Spleen (tissue), 11 donors: ENCODE measurements around the gene B4GALNT4. TPM values are rescaled to one million over a fixed set of nuclear protein-coding genes. Genes with fewer than 3 reads are reported as not detected.
"Not testable (repeated sequence)": the region's sequence is repeated elsewhere in the genome, so short reads cannot be mapped to it uniquely, and the experiment has no call there.

Source experiments
- DNase-seq: peaks from one replicate; pipeline ENCODE4 v3.0.0-alpha.2; 2020
- H3K27ac ChIP-seq, 8 donors: fragments of 200-600 bp; sonication (generic) in 7 of 8; 1 replicate in 4 of 8; 2 replicates in 4 of 8; pipeline versions ENCODE4 v1.5.0 to v1.8.0; 2016 to 2021; ENCODE audit warnings: inconsistent platforms in 4 of 8, mild to moderate bottlenecking in 4 of 8, moderate library complexity in 1 of 8
- H3K27me3 ChIP-seq, 7 donors: fragments of 200-600 bp; sonication (generic) in 6 of 7; replicated peaks in 1 of 7; 1 replicate in 4 of 7; 2 replicates in 3 of 7; pipeline versions ENCODE4 v1.5.0 to v1.8.0; 2016 to 2021; ENCODE audit warnings: inconsistent platforms in 3 of 7, mild to moderate bottlenecking in 1 of 7
- H3K36me3 ChIP-seq, 6 donors: fragments of 200-600 bp; sonication (generic) in 5 of 6; 1 replicate in 4 of 6; 2 replicates in 2 of 6; pipeline versions ENCODE4 v1.5.0 to v1.8.0; 2016 to 2021; ENCODE audit warnings: inconsistent platforms in 2 of 6
- H3K4me1 ChIP-seq, 6 donors: fragments of 200-600 bp; sonication (generic) in 5 of 6; 1 replicate in 3 of 6; 2 replicates in 3 of 6; pipeline versions ENCODE4 v1.5.0 to v1.8.0; 2016 to 2021; ENCODE audit warnings: inconsistent platforms in 3 of 6
- H3K4me3 ChIP-seq, 8 donors: fragments of 200-600 bp; sonication (generic) in 7 of 8; 1 replicate in 4 of 8; 2 replicates in 4 of 8; pipeline versions ENCODE4 v1.5.0 to v1.8.0; 2016 to 2021; ENCODE audit warnings: inconsistent platforms in 4 of 8, mild to moderate bottlenecking in 4 of 8, moderate library complexity in 2 of 8
- H3K9me3 ChIP-seq, 8 donors: fragments of 200-600 bp; sonication (generic) in 7 of 8; 1 replicate in 4 of 8; 2 replicates in 4 of 8; pipeline versions ENCODE4 v1.5.0 to v1.8.0; 2016 to 2021; ENCODE audit warnings: inconsistent platforms in 4 of 8
- POLR2A ChIP-seq, 3 donors: fragments of 450-650 bp; IDR thresholded peaks; one replicate each; pipeline ENCODE4 v1.5.1; 2017; ENCODE audit warnings: antibody characterized with exemption in 3 of 3, mild to moderate bottlenecking in 1 of 3
- POLR2AphosphoS5 ChIP-seq, 3 donors: sonication (generic); formaldehyde crosslinking; IDR thresholded peaks; one replicate each; pipeline ENCODE4 v1.5.1; 2017; ENCODE audit warnings: antibody characterized with exemption in 3 of 3
- WGBS, 5 donors: extraction: QIAGEN DNeasy Blood & Tissue Kit in 3 of 5; methylation state at CpG; one replicate each; pipeline versions ENCODE4 v1.1.5 to v1.1.7; 2013 to 2018; 5-methylcytosine and 5-hydroxymethylcytosine counted together
- intact Hi-C: fragments of 100-400 bp; cut with DNase I; formaldehyde crosslinking; loops from one replicate; pipeline ENCODE4 v1.15.0; 2023; ENCODE audit warnings: low total_unique reads
- polyA plus RNA-seq, 3 donors: library from polyadenylated mRNA; stranded (reverse); fragments of 200-250 nt; gene quantifications; one replicate each; pipeline ENCODE4 v1.2.1, GENCODE V29; 2013
- total RNA-seq, 7 donors: library from RNA; depleted of rRNA in 3 of 7; stranded (reverse); fragments of >200 nt in 3 of 7; fragmentation: NEBNext Ultra II Directional in 4 of 7; extraction: Animal tissue kit (Norgen Biotek cat#: 25700) in 4 of 7; gene quantifications; one replicate each; pipeline versions ENCODE4 v1.1.0 to v1.2.1, GENCODE V29; 2016 to 2021
- TF ChIP-seq, protein P1 (sequence below), 11 experiments: fragments of 200-600 bp in 7 of 11; fragments of 450-650 bp in 4 of 11; sonication (generic) in 4 of 11; IDR thresholded peaks in 8 of 11; conservative IDR thresholded peaks in 3 of 11; 1 replicate in 7 of 11; 2 replicates in 4 of 11; pipeline versions ENCODE4 v1.4.0 to v1.8.0; 2016 to 2021; ENCODE audit warnings: antibody characterized with exemption in 11 of 11, inconsistent platforms in 4 of 11, mild to moderate bottlenecking in 1 of 11
- donor health status: healthy with polysubstance abuse.
- donor health status: DM: no; HTN: no; CAD: no; lungs with moderate emphysema.
- donor health status: DM: no; HTN: no; CAD: no.
- donor health status: Bipolar disorder and iron deficiency.
- donor health status: healthy.
- donor health status: DM: no; HTN: no; CAD: no.
- donor health status: DM: yes; HTN: yes; CAD: no.

The B4GALNT4 gene
- total and polyA plus RNA-seq, 10 donors, result 0.17 to 5.2 (median 0.91) TPM; not detected in 2

DNA sequence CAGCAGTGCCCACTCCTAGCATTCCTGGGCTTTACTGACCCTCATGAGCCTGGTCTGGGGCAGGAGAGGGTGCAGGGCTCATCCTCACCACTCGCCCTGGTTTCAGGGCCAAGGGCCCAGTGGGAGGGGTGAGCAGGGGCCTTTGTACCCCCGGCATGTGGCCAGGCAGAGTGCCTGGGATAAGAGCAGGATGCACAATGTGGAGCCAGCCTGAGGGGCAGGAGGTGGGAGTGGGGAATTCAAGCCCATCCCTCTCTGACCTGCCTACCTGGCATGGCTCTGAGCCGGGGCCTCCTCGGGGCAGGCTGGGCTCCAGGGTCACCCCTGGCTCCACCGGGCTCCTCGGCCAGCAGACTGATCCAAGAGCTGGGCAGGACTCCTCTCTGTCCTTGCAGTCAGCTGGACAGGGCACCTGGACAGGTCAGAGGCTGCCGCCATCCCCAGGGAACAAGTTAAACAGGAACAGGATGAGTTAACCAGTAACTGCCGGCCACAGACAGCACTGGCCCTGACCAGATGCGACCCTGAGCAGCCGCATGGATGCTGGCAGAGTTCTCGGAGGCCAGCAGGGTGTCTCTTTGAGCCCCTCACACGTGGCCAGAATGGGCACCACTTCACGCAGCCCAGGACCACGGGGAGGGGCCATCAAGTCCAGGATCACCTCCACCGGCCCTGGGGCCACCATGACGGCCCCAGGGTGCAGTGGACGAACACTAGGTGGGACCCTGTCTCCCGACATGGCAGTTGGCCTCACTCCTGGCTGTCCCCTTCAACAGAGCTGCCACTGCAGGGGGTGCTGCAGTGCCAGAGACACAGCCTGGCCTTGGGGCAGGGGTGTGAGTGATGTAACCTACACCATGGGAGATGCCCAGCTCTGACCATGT, 40.5 kb downstream of the B4GALNT4 start:
- intact Hi-C loops, result loop anchor here (5.0 kb wide), 1 partner anchor 42 kb away; the partner anchor contains the start of gene PTDSS2
- WGBS, 5 donors, result 59 to 82% (median 71%) methylated on average over 15 to 18 of the region's 18 CpGs

DNA sequence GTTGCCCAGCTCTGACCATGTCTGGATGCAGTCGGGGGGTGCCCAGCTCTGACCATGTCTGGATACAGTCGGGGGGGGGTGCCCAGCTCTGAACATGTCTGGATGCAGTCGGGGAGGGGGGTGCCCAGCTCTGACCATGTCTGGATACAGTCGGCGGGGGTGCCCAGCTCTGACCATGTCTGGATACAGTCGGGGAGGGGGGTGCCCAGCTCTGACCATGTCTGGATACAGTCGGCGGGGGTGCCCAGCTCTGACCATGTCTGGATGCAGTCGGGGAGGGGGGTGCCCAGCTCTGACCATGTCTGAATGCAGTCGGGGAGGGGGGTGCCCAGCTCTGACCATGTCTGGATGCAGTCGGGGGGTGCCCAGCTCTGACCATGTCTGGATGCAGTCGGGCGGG, 41.4 kb downstream of the B4GALNT4 start:
- H3K27ac ChIP-seq, intact Hi-C loops, H3K27me3 ChIP-seq, H3K9me3 ChIP-seq, DNase-seq, H3K4me3 ChIP-seq, H3K36me3 ChIP-seq: not testable (repeated sequence)
- WGBS, 5 donors, result 90 to 91% (median 90%) methylated on average over 2 to 13 of the region's 13 CpGs; no CpG with 5 or more reads in 1 of the 5 donors
- peaks cover 17 to 76% (median 58%) of the 10 kb centered on the region in 6 donors for H3K4me1 ChIP-seq

More for the DNA sequence above, 40.5 kb downstream of the B4GALNT4 start:
- H3K27ac ChIP-seq, result peak overlapping the region in 3 of 8 donors; percentile 7 to 48 (median 24)
- no peak for DNase-seq
- H3K36me3 ChIP-seq, result peaks cover 0 to 12% (median 0%) of the 10 kb centered on the region in 6 donors
- no peaks in the 10 kb centered on the region for H3K9me3 ChIP-seq
- peaks cover 15 to 75% (median 52%) of the 10 kb centered on the region in 6 donors for H3K4me1 ChIP-seq
- H3K4me3 ChIP-seq, result no peak overlapping the region
- TF ChIP-seq POLR2A (IDR thresholded peaks at IDR 0.05), result no peak
- TF ChIP-seq, protein P1, sequence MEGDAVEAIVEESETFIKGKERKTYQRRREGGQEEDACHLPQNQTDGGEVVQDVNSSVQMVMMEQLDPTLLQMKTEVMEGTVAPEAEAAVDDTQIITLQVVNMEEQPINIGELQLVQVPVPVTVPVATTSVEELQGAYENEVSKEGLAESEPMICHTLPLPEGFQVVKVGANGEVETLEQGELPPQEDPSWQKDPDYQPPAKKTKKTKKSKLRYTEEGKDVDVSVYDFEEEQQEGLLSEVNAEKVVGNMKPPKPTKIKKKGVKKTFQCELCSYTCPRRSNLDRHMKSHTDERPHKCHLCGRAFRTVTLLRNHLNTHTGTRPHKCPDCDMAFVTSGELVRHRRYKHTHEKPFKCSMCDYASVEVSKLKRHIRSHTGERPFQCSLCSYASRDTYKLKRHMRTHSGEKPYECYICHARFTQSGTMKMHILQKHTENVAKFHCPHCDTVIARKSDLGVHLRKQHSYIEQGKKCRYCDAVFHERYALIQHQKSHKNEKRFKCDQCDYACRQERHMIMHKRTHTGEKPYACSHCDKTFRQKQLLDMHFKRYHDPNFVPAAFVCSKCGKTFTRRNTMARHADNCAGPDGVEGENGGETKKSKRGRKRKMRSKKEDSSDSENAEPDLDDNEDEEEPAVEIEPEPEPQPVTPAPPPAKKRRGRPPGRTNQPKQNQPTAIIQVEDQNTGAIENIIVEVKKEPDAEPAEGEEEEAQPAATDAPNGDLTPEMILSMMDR (IDR thresholded peaks at IDR 0.05 in 8 of 11, conservative IDR thresholded peaks at IDR 0.05 in 3 of 11), result no peak
- no peak for TF ChIP-seq POLR2AphosphoS5 (IDR thresholded peaks at IDR 0.05)
- H3K27me3 ChIP-seq, result no peaks in the 10 kb centered on the region

DNA sequence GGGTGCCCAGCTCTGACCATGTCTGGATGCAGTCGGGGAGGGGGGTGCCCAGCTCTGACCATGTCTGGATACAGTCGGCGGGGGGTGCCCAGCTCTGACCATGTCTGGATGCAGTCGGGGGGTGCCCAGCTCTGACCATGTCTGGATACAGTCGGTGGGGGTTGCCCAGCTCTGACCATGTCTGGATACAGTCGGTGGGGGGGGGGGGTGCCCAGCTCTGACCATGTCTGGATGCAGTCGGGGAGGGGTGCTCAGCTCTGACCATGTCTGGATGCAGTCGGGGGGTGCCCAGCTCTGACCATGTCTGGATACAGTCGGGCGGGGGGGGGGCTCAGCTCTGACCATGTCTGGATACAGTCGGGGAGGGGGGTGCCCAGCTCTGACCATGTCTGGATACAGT, 42.2 kb downstream of the B4GALNT4 start:
- H3K9me3 ChIP-seq, DNase-seq, intact Hi-C loops, H3K4me3 ChIP-seq, H3K27me3 ChIP-seq, H3K27ac ChIP-seq, H3K36me3 ChIP-seq: not testable (repeated sequence)
- peaks cover 17 to 76% (median 58%) of the 10 kb centered on the region in 6 donors for H3K4me1 ChIP-seq
- WGBS, 5 donors, result 80 to 91% (median 90%) methylated on average over 5 to 11 of the region's 11 CpGs

GRCh38 chr11:412641-413119, 43.4 kb downstream of the B4GALNT4 start:
- Histone ChIP-seq H3K27ac (peak overlapping the region in 5 of 8 donors; percentile 29 to 90 (median 59)), H3K27me3 (peaks cover 0 to 7% (median 0%) of the 10 kb centered on the region in 7 donors), H3K9me3 (no peaks in the 10 kb centered on the region), H3K36me3 (peaks cover 0 to 6% (median 0%) of the 10 kb centered on the region in 6 donors), H3K4me3 (peak overlapping the region in 5 of 8 donors; percentile 3 to 87 (median 66)), H3K4me1 (peaks cover 15 to 78% (median 62%) of the 10 kb centered on the region in 6 donors)
- 57 to 87% (median 82%) methylated on average over 5 to 15 of the region's 15 CpGs for WGBS, 5 donors
- intact Hi-C loops, result no loop called here
- DNase-seq, result peak; percentile 72
- TF ChIP-seq POLR2AphosphoS5 (IDR thresholded peaks at IDR 0.05), result no peak
- TF ChIP-seq, protein P1 (IDR thresholded peaks at IDR 0.05 in 8 of 11, conservative IDR thresholded peaks at IDR 0.05 in 3 of 11), result no peak
- no peak for TF ChIP-seq POLR2A (IDR thresholded peaks at IDR 0.05)
